Neural progenitor cell (in vitro differentiated cells): ENCODE results near the gene UBE2J1. TPM values are rescaled to one million over a fixed set of nuclear protein-coding genes. Genes with fewer than 3 reads are reported as not detected.
"Not testable (repeated sequence)": the region's sequence is repeated elsewhere in the genome, so short reads cannot be mapped to it uniquely, and the experiment has no call there.

Source experiments
- DNase-seq: peaks from one replicate; pipeline ENCODE4 v3.0.0-alpha.2; 2016; ENCODE audit warnings: low spot score
- H2AFZ ChIP-seq: fragments of 200-600 bp; sonication (generic); replicated peaks from 2 replicates; pipeline ENCODE4 v1.6.1; 2016; ENCODE audit warnings: antibody characterized with exemption
- H3F3A ChIP-seq: fragments of 200-600 bp; sonication (generic); 2 replicates; pipeline ENCODE4 v1.6.1; 2016; ENCODE audit warnings: antibody characterized with exemption, low read depth
- H3K27ac ChIP-seq: fragments of 200-600 bp; sonication (generic); 2 replicates; pipeline ENCODE4 v1.5.1; 2016; ENCODE audit warnings: mild to moderate bottlenecking
- H3K27me3 ChIP-seq: fragments of 200-600 bp; sonication (generic); 2 replicates; pipeline ENCODE4 v1.6.1; 2016; ENCODE audit warnings: mild to moderate bottlenecking, moderate library complexity
- H3K36me3 ChIP-seq: fragments of 200-600 bp; sonication (generic); 2 replicates; pipeline ENCODE4 v1.5.1; 2016
- H3K4me1 ChIP-seq: fragments of 200-600 bp; sonication (generic); 2 replicates; pipeline ENCODE4 v1.6.1; 2016; ENCODE audit warnings: mixed run types
- H3K4me2 ChIP-seq: fragments of 200-600 bp; sonication (generic); 2 replicates; pipeline ENCODE4 v1.6.1; 2016
- H3K4me3 ChIP-seq: fragments of 200-600 bp; sonication (generic); 2 replicates; pipeline ENCODE4 v1.5.1; 2016
- H3K79me2 ChIP-seq: fragments of 200-600 bp; sonication (generic); 2 replicates; pipeline ENCODE4 v1.6.1; 2016; ENCODE audit warnings: low read depth
- H3K9ac ChIP-seq: fragments of 200-600 bp; sonication (generic); 2 replicates; pipeline ENCODE4 v1.6.1; 2016
- H3K9me3 ChIP-seq: fragments of 200-600 bp; sonication (generic); 2 replicates; pipeline ENCODE4 v1.5.1; 2016; ENCODE audit warnings: low read depth
- H4K20me1 ChIP-seq: fragments of 200-600 bp; sonication (generic); 2 replicates; pipeline ENCODE4 v1.6.1; 2016; ENCODE audit warnings: low read depth
- H3K27ac Mint-ChIP-seq: 3 replicates; pipeline ENCODE4 v1.8.0; 2021; ENCODE audit warnings: mixed read lengths
- H3K27me3 Mint-ChIP-seq: 2 replicates; pipeline ENCODE4 v1.8.0; 2022; ENCODE audit warnings: low read depth, mild to moderate bottlenecking, inconsistent platforms, moderate library complexity, mixed read lengths; ENCODE audit not compliant: insufficient read depth
- H3K36me3 Mint-ChIP-seq: 3 replicates; pipeline ENCODE4 v1.8.0; 2021; ENCODE audit warnings: mixed read lengths
- H3K4me1 Mint-ChIP-seq: 3 replicates; pipeline ENCODE4 v1.8.0; 2021; ENCODE audit warnings: mixed read lengths
- H3K4me3 Mint-ChIP-seq: 3 replicates; pipeline ENCODE4 v1.8.0; 2021; ENCODE audit warnings: mild to moderate bottlenecking, moderate library complexity, mixed read lengths
- H3K9me3 Mint-ChIP-seq: 3 replicates; pipeline ENCODE4 v1.8.0; 2020; ENCODE audit warnings: mixed read lengths
- CTCF ChIP-seq: fragments of 200-600 bp; sonication (generic); IDR thresholded peaks from 2 replicates; pipeline ENCODE4 v1.5.1; 2017; ENCODE audit warnings: antibody characterized with exemption, mild to moderate bottlenecking
- EZH2 ChIP-seq: fragments of 200-600 bp; sonication (generic); IDR thresholded peaks from 2 replicates; pipeline ENCODE4 v1.6.1; 2017; ENCODE audit warnings: antibody characterized with exemption, mild to moderate bottlenecking, moderate library complexity
- EZH2phosphoT487 ChIP-seq: fragments of 200-600 bp; sonication (generic); IDR thresholded peaks from 2 replicates; pipeline ENCODE4 v1.6.1; 2017; ENCODE audit warnings: antibody characterized with exemption
- total RNA-seq: library from RNA; depleted of rRNA; stranded (reverse); fragments of >200 nt; gene quantifications from 2 replicates; pipeline ENCODE4 v1.2.3, GENCODE V29; 2015; ENCODE audit warnings: low replicate concordance

UBE2J1 gene
- total RNA-seq, 1 donor from 2014 or later = 43.0 TPM

GRCh38 chr6:89398762-89399525 is 46.4 kb upstream of the UBE2J1 start:
- no peak overlapping the region for H3K4me3 Mint-ChIP-seq
- no peak overlapping the region for H3K4me3 ChIP-seq
- H2AFZ ChIP-seq = no peak overlapping the region
- H3K4me1 ChIP-seq = peaks cover 3% of the 10 kb centered on the region
- H3K9ac ChIP-seq = no peak overlapping the region
- peaks cover 6% of the 10 kb centered on the region for H3K4me1 Mint-ChIP-seq
- no peak overlapping the region for H3K4me2 ChIP-seq
- no peak overlapping the region for H3K27ac Mint-ChIP-seq
- no peaks in the 10 kb centered on the region for H3K27me3 Mint-ChIP-seq
- no peak for TF ChIP-seq EZH2
- no peak for TF ChIP-seq EZH2phosphoT487
- no peak for TF ChIP-seq CTCF
- peaks cover 5% of the 10 kb centered on the region for H3K36me3 Mint-ChIP-seq
- H3K9me3 Mint-ChIP-seq = no peaks in the 10 kb centered on the region
- H3F3A ChIP-seq = peaks cover 8% of the 10 kb centered on the region
- H3K36me3 ChIP-seq = no peaks in the 10 kb centered on the region
- no peak for DNase-seq
- no peaks in the 10 kb centered on the region for H3K9me3 ChIP-seq
- peaks cover 11% of the 10 kb centered on the region for H3K79me2 ChIP-seq
- H3K27me3 ChIP-seq = no peaks in the 10 kb centered on the region
- no peaks in the 10 kb centered on the region for H4K20me1 ChIP-seq
- H3K27ac ChIP-seq = no peak overlapping the region

- not testable (repeated sequence) for H3K4me1 ChIP-seq, H3K27me3 Mint-ChIP-seq, H3K27me3 ChIP-seq, H3K4me1 Mint-ChIP-seq, H3K36me3 ChIP-seq, H4K20me1 ChIP-seq, H3K79me2 ChIP-seq, H2AFZ ChIP-seq, DNase-seq, H3K27ac ChIP-seq, H3K36me3 Mint-ChIP-seq, H3K27ac Mint-ChIP-seq, H3K9ac ChIP-seq, H3K9me3 ChIP-seq, H3F3A ChIP-seq, H3K4me2 ChIP-seq, H3K4me3 Mint-ChIP-seq, H3K4me3 ChIP-seq, H3K9me3 Mint-ChIP-seq
These were observed 45.4 kb upstream of the UBE2J1 start for GRCh38 chr6:89397884-89398283.

GRCh38 chr6:89393659-89394058 is 41.1 kb upstream of the UBE2J1 start:
- Histone ChIP-seq H3K4me2 (no peak overlapping the region), H2AFZ (no peak overlapping the region), H3K4me1 (no peaks in the 10 kb centered on the region), H3F3A (no peaks in the 10 kb centered on the region), H3K9ac (no peak overlapping the region), H3K27me3 (no peaks in the 10 kb centered on the region), H3K27ac (no peak overlapping the region), H3K4me3 (no peak overlapping the region), H4K20me1 (no peaks in the 10 kb centered on the region), H3K79me2 (peaks cover 5% of the 10 kb centered on the region), H3K36me3 (no peaks in the 10 kb centered on the region), H3K9me3 (no peaks in the 10 kb centered on the region)
- no peak for TF ChIP-seq EZH2
- TF ChIP-seq CTCF = no peak
- no peak for TF ChIP-seq EZH2phosphoT487
- DNase-seq = no peak
- H3K4me1 Mint-ChIP-seq = no peaks in the 10 kb centered on the region
- no peak overlapping the region for H3K4me3 Mint-ChIP-seq
- peaks cover 2% of the 10 kb centered on the region for H3K27me3 Mint-ChIP-seq
- no peaks in the 10 kb centered on the region for H3K9me3 Mint-ChIP-seq
- H3K27ac Mint-ChIP-seq = no peak overlapping the region
- H3K36me3 Mint-ChIP-seq = peaks cover 5% of the 10 kb centered on the region

- H3K27me3 Mint-ChIP-seq = peaks cover 2% of the 10 kb centered on the region
These were observed 40.3 kb upstream of the UBE2J1 start for GRCh38 chr6:89392823-89393222.

More at GRCh38 chr6:89392823-89393222, 40.3 kb upstream of the UBE2J1 start:
- Mint-ChIP-seq H3K27ac (no peak overlapping the region), H3K4me1 (no peaks in the 10 kb centered on the region), H3K36me3 (peaks cover 5% of the 10 kb centered on the region), H3K4me3 (no peak overlapping the region), H3K9me3 (no peaks in the 10 kb centered on the region)
- Histone ChIP-seq H3K4me1 (no peaks in the 10 kb centered on the region), H2AFZ (no peak overlapping the region), H3K27ac (no peak overlapping the region), H3K4me3 (no peak overlapping the region), H3K9me3 (no peaks in the 10 kb centered on the region), H3F3A (no peaks in the 10 kb centered on the region), H3K27me3 (no peaks in the 10 kb centered on the region), H3K4me2 (no peak overlapping the region), H3K79me2 (peaks cover 5% of the 10 kb centered on the region), H4K20me1 (no peaks in the 10 kb centered on the region), H3K9ac (no peak overlapping the region), H3K36me3 (no peaks in the 10 kb centered on the region)
- no peak for TF ChIP-seq EZH2phosphoT487
- no peak for TF ChIP-seq CTCF
- TF ChIP-seq EZH2 = no peak
- no peak for DNase-seq
